Activated naive CD4-positive, alpha-beta T cell treated with Interleukin-2 at 50 U/mL for 16 hours (primary cell): ENCODE measurements around the gene S100A13.
"Not testable (repeated sequence)": the region's sequence is repeated elsewhere in the genome, so short reads cannot be mapped to it uniquely, and the experiment has no call there.

Experiments
- DNase-seq: peaks from one replicate; pipeline ENCODE4 v3.0.0-alpha.2; 2020

The S100A13 gene

GRCh38 chr1:153599847-153600246 is 27.5 kb downstream of the S100A13 start:
- no peak for DNase-seq

GRCh38 chr1:153598309-153599172 is 28.8 kb downstream of the S100A13 start:
- DNase-seq = no peak

- no peak for DNase-seq
These were observed 30.1 kb downstream of the S100A13 start for GRCh38 chr1:153597206-153597605.

- no peak for DNase-seq
These were observed 34.6 kb downstream of the S100A13 start for GRCh38 chr1:153592748-153593147.

- no peak for DNase-seq
These were observed 38.8 kb downstream of the S100A13 start for GRCh38 chr1:153588482-153588881.

- not testable (repeated sequence) for DNase-seq
These were observed 39.3 kb downstream of the S100A13 start for GRCh38 chr1:153588033-153588432.

GRCh38 chr1:153587314-153587713 is 40.0 kb downstream of the S100A13 start:
- DNase-seq = no peak

GRCh38 chr1:153586347-153586746 is 41.0 kb downstream of the S100A13 start:
- no peak for DNase-seq

- no peak for DNase-seq
These were observed 42.3 kb downstream of the S100A13 start for GRCh38 chr1:153585006-153585405.

GRCh38 chr1:153583976-153584375 is 43.3 kb downstream of the S100A13 start:
- DNase-seq = no peak

- DNase-seq = not testable (repeated sequence)
These were observed 43.8 kb downstream of the S100A13 start for GRCh38 chr1:153583514-153583913.

- DNase-seq = not testable (repeated sequence)
These were observed 44.5 kb downstream of the S100A13 start for GRCh38 chr1:153582836-153583235.

- DNase-seq = no peak
These were observed 48.4 kb downstream of the S100A13 start for GRCh38 chr1:153578936-153579335.

- no peak for DNase-seq
These were observed 48.8 kb downstream of the S100A13 start for GRCh38 chr1:153578490-153578889.

GRCh38 chr1:153577624-153578051 is 49.7 kb downstream of the S100A13 start:
- no peak for DNase-seq

- no peak for DNase-seq
These were observed 50.2 kb downstream of the S100A13 start for GRCh38 chr1:153577138-153577537.

GRCh38 chr1:153575497-153575896 is 51.8 kb downstream of the S100A13 start:
- not testable (repeated sequence) for DNase-seq

GRCh38 chr1:153575081-153575491 is 52.2 kb downstream of the S100A13 start:
- DNase-seq = not testable (repeated sequence)

- no peak for DNase-seq
These were observed 54.0 kb downstream of the S100A13 start for GRCh38 chr1:153573351-153573750.

GRCh38 chr1:153572569-153573015 is 54.7 kb downstream of the S100A13 start:
- DNase-seq = peak; percentile 59

- no peak for DNase-seq
These were observed 55.6 kb downstream of the S100A13 start for GRCh38 chr1:153571706-153572105.

- no peak for DNase-seq
These were observed 56.4 kb downstream of the S100A13 start for GRCh38 chr1:153570874-153571273.

GRCh38 chr1:153569465-153569864 is 57.8 kb downstream of the S100A13 start:
- DNase-seq = no peak
